ENCODE data around the gene AIMP2. TPM values are rescaled to one million over a fixed set of nuclear protein-coding genes. Genes with fewer than 3 reads are reported as not detected.

Gene AIMP2
- total and polyA plus RNA-seq, 4 donors = 28.7 to 41.7 (median 34.9) TPM

DNA sequence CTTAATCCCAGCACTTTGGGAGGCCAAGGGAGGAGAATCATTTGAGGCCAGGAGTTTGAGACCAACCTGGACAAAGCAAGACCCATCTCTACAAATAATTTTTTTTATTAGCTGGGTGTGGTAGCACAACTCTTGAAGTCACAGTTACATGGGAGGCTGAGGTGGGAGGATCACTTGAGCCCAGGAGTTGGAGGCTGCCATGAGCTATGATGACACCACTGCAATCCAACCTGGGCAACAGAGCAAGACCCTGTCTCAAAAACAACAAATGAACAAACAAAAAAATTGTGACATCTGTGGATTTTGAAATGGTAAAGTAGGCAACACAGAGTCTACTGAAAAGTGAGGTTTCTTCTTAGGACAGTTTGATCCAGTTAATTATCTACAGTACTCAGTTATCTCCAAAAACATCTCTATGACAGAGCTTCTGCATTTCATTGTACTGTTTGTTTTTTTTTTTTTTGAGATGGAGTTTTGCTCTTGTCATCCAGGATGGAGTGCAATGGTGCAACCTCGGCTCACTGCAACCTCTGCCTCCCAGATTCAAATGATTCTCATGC lies 18.8 kb downstream of the AIMP2 start:
- WGBS = 96% methylated on average over 1 of the region's 1 CpG
- Histone ChIP-seq H3K9me3 (ENCODE audit: control insufficient read depth in 4 of 4, low read length in 3 of 4) (no peaks in the 10 kb centered on the region), H3K27me3 (ENCODE audit: control insufficient read depth in 4 of 4, insufficient read depth in 4 of 4, low read length in 3 of 4) (no peaks in the 10 kb centered on the region), H3K36me3 (ENCODE audit: control insufficient read depth in 4 of 4, insufficient read depth in 3 of 4, low read depth in 1 of 4, low read length in 3 of 4) (peaks cover 8 to 62% (median 40%) of the 10 kb centered on the region in 4 donors), H3K4me3 (ENCODE audit: low read depth in 1 of 3, low read length in 3 of 3) (no peak overlapping the region), H3K9ac (ENCODE audit: low read depth in 1 of 2, low read length in 2 of 2) (no peak overlapping the region), H3K27ac (ENCODE audit: low read depth in 1 of 2, low read length in 2 of 2) (no peak overlapping the region), H3K4me1 (ENCODE audit: control insufficient read depth in 4 of 4, insufficient read depth in 4 of 4, low read length in 3 of 4) (peaks cover 0 to 3% (median 0%) of the 10 kb centered on the region in 4 donors)
- TF ChIP-seq HNF4A (conservative IDR thresholded peaks at IDR 0.05) = no peak
- TF ChIP-seq, protein P1, sequence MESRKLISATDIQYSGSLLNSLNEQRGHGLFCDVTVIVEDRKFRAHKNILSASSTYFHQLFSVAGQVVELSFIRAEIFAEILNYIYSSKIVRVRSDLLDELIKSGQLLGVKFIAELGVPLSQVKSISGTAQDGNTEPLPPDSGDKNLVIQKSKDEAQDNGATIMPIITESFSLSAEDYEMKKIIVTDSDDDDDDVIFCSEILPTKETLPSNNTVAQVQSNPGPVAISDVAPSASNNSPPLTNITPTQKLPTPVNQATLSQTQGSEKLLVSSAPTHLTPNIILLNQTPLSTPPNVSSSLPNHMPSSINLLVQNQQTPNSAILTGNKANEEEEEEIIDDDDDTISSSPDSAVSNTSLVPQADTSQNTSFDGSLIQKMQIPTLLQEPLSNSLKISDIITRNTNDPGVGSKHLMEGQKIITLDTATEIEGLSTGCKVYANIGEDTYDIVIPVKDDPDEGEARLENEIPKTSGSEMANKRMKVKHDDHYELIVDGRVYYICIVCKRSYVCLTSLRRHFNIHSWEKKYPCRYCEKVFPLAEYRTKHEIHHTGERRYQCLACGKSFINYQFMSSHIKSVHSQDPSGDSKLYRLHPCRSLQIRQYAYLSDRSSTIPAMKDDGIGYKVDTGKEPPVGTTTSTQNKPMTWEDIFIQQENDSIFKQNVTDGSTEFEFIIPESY (IDR thresholded peaks at IDR 0.05) = no peak
- no peak for TF ChIP-seq SP1 (IDR thresholded peaks at IDR 0.05)
- TF ChIP-seq GABPA (IDR thresholded peaks at IDR 0.05 in 1 of 2, conservative IDR thresholded peaks at IDR 0.05 in 1 of 2) = no peak
- TF ChIP-seq, protein P2, sequence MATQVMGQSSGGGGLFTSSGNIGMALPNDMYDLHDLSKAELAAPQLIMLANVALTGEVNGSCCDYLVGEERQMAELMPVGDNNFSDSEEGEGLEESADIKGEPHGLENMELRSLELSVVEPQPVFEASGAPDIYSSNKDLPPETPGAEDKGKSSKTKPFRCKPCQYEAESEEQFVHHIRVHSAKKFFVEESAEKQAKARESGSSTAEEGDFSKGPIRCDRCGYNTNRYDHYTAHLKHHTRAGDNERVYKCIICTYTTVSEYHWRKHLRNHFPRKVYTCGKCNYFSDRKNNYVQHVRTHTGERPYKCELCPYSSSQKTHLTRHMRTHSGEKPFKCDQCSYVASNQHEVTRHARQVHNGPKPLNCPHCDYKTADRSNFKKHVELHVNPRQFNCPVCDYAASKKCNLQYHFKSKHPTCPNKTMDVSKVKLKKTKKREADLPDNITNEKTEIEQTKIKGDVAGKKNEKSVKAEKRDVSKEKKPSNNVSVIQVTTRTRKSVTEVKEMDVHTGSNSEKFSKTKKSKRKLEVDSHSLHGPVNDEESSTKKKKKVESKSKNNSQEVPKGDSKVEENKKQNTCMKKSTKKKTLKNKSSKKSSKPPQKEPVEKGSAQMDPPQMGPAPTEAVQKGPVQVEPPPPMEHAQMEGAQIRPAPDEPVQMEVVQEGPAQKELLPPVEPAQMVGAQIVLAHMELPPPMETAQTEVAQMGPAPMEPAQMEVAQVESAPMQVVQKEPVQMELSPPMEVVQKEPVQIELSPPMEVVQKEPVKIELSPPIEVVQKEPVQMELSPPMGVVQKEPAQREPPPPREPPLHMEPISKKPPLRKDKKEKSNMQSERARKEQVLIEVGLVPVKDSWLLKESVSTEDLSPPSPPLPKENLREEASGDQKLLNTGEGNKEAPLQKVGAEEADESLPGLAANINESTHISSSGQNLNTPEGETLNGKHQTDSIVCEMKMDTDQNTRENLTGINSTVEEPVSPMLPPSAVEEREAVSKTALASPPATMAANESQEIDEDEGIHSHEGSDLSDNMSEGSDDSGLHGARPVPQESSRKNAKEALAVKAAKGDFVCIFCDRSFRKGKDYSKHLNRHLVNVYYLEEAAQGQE (IDR thresholded peaks at IDR 0.05) = no peak
- no peak for TF ChIP-seq YY1 (IDR thresholded peaks at IDR 0.05)
- no peak for TF ChIP-seq FOXA1 (IDR thresholded peaks at IDR 0.05)
- TF ChIP-seq FOXA2 (IDR thresholded peaks at IDR 0.05) = no peak
- TF ChIP-seq, protein P3, sequence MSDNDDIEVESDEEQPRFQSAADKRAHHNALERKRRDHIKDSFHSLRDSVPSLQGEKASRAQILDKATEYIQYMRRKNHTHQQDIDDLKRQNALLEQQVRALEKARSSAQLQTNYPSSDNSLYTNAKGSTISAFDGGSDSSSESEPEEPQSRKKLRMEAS (IDR thresholded peaks at IDR 0.05) = no peak
- TF ChIP-seq RAD21 (IDR thresholded peaks at IDR 0.05) = no peak
- no peak for TF ChIP-seq EGR1 (IDR thresholded peaks at IDR 0.05; ENCODE audit: low read depth in 2 of 2)
- TF ChIP-seq TAF1 (conservative IDR thresholded peaks at IDR 0.05) = no peak
- TF ChIP-seq NR2F2 (IDR thresholded peaks at IDR 0.05) = no peak
- TF ChIP-seq, protein P4, sequence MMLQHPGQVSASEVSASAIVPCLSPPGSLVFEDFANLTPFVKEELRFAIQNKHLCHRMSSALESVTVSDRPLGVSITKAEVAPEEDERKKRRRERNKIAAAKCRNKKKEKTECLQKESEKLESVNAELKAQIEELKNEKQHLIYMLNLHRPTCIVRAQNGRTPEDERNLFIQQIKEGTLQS (IDR thresholded peaks at IDR 0.05) = no peak
- TF ChIP-seq JUND (IDR thresholded peaks at IDR 0.05) = no peak
- TF ChIP-seq RXRA (IDR thresholded peaks at IDR 0.05) = no peak
- no peak for TF ChIP-seq HNF4G (IDR thresholded peaks at IDR 0.05)
- TF ChIP-seq, protein P5, sequence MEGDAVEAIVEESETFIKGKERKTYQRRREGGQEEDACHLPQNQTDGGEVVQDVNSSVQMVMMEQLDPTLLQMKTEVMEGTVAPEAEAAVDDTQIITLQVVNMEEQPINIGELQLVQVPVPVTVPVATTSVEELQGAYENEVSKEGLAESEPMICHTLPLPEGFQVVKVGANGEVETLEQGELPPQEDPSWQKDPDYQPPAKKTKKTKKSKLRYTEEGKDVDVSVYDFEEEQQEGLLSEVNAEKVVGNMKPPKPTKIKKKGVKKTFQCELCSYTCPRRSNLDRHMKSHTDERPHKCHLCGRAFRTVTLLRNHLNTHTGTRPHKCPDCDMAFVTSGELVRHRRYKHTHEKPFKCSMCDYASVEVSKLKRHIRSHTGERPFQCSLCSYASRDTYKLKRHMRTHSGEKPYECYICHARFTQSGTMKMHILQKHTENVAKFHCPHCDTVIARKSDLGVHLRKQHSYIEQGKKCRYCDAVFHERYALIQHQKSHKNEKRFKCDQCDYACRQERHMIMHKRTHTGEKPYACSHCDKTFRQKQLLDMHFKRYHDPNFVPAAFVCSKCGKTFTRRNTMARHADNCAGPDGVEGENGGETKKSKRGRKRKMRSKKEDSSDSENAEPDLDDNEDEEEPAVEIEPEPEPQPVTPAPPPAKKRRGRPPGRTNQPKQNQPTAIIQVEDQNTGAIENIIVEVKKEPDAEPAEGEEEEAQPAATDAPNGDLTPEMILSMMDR (IDR thresholded peaks at IDR 0.05; ENCODE audit: low read depth, low read length, missing input control) = no peak
- DNase-seq (ENCODE audit: low spot score) = no peak

Data from liver (tissue), 9 donors.